Measurements from ENCODE around the gene AK1.

Gene AK1

GRCh38 chr9:127858041-127858512 is 19.4 kb downstream of the AK1 start:
- TF ChIP-seq REST (IDR thresholded peaks at IDR 0.05; ENCODE audit: insufficient read depth in 1 of 2, low read depth in 2 of 2, low read length in 2 of 2) (no peak), POLR2AphosphoS5 (IDR thresholded peaks at IDR 0.05; ENCODE audit: low read depth, low read length) (no peak), SIN3A (IDR thresholded peaks at IDR 0.05; ENCODE audit: borderline replicate concordance, insufficient read depth, low read length) (no peak), TAF1 (IDR thresholded peaks at IDR 0.05; ENCODE audit: borderline replicate concordance, insufficient read depth, low read length) (no peak), FOXP2 (optimal IDR thresholded peaks at IDR 0.05; ENCODE audit: borderline replicate concordance, extremely low read depth, extremely low read length, insufficient read depth) (no peak)

- TF ChIP-seq FOXP2 (optimal IDR thresholded peaks at IDR 0.05; ENCODE audit: borderline replicate concordance, extremely low read depth, extremely low read length, insufficient read depth) (no peak), REST (IDR thresholded peaks at IDR 0.05; ENCODE audit: insufficient read depth in 1 of 2, low read depth in 2 of 2, low read length in 2 of 2) (no peak), TAF1 (IDR thresholded peaks at IDR 0.05; ENCODE audit: borderline replicate concordance, insufficient read depth, low read length) (no peak), SIN3A (IDR thresholded peaks at IDR 0.05; ENCODE audit: borderline replicate concordance, insufficient read depth, low read length) (no peak), POLR2AphosphoS5 (IDR thresholded peaks at IDR 0.05; ENCODE audit: low read depth, low read length) (no peak)
These were observed 20.2 kb downstream of the AK1 start for GRCh38 chr9:127857278-127857677.

- TF ChIP-seq REST (IDR thresholded peaks at IDR 0.05; ENCODE audit: insufficient read depth in 1 of 2, low read depth in 2 of 2, low read length in 2 of 2) (no peak), TAF1 (IDR thresholded peaks at IDR 0.05; ENCODE audit: borderline replicate concordance, insufficient read depth, low read length) (no peak), SIN3A (IDR thresholded peaks at IDR 0.05; ENCODE audit: borderline replicate concordance, insufficient read depth, low read length) (no peak)
These were observed 20.8 kb downstream of the AK1 start for GRCh38 chr9:127856729-127857116.

- TF ChIP-seq REST (IDR thresholded peaks at IDR 0.05; ENCODE audit: insufficient read depth in 1 of 2, low read depth in 2 of 2, low read length in 2 of 2) (no peak), SIN3A (IDR thresholded peaks at IDR 0.05; ENCODE audit: borderline replicate concordance, insufficient read depth, low read length) (no peak), FOXP2 (optimal IDR thresholded peaks at IDR 0.05; ENCODE audit: borderline replicate concordance, extremely low read depth, extremely low read length, insufficient read depth) (no peak), TAF1 (IDR thresholded peaks at IDR 0.05; ENCODE audit: borderline replicate concordance, insufficient read depth, low read length) (no peak), POLR2AphosphoS5 (IDR thresholded peaks at IDR 0.05; ENCODE audit: low read depth, low read length) (no peak)
These were observed 21.3 kb downstream of the AK1 start for GRCh38 chr9:127856094-127856728.

- TF ChIP-seq REST (IDR thresholded peaks at IDR 0.05; ENCODE audit: insufficient read depth in 1 of 2, low read depth in 2 of 2, low read length in 2 of 2), result no peak
- TF ChIP-seq POLR2AphosphoS5 (IDR thresholded peaks at IDR 0.05; ENCODE audit: low read depth, low read length), result no peak
- no peak for TF ChIP-seq SIN3A (IDR thresholded peaks at IDR 0.05; ENCODE audit: borderline replicate concordance, insufficient read depth, low read length)
- no peak for TF ChIP-seq FOXP2 (optimal IDR thresholded peaks at IDR 0.05; ENCODE audit: borderline replicate concordance, extremely low read depth, extremely low read length, insufficient read depth)
- TF ChIP-seq TAF1 (IDR thresholded peaks at IDR 0.05; ENCODE audit: borderline replicate concordance, insufficient read depth, low read length), result no peak
These were observed 22.0 kb downstream of the AK1 start for GRCh38 chr9:127855522-127855921.
